A673 (cell line): Measurements from ENCODE around the gene KCNJ8.
"Not testable (repeated sequence)": the region's sequence is repeated elsewhere in the genome, so short reads cannot be mapped to it uniquely, and the experiment has no call there.

Experiments
- CTCF ChIP-seq: fragments of 300-800, 200-600 bp; sonication (generic); conservative IDR thresholded peaks from 2 replicates; pipeline ENCODE4 v1.5.1; 2017; ENCODE audit warnings: low read depth, mild to moderate bottlenecking, antibody characterized with exemption, low read length, moderate library complexity, mixed read lengths
- EZH2 ChIP-seq: fragments of 200-600 bp; sonication (generic); IDR thresholded peaks from 2 replicates; pipeline ENCODE4 v1.6.1; 2017; ENCODE audit warnings: borderline replicate concordance, low read depth, mild to moderate bottlenecking, mixed read lengths, antibody characterized with exemption, low read length; ENCODE audit not compliant: poor library complexity, severe bottlenecking

- TF ChIP-seq CTCF, EZH2: not testable (repeated sequence)
These were observed 15.2 kb upstream of the KCNJ8 start for GRCh38 chr12:21789687-21790086.
